CD14-positive monocyte (primary cell): ENCODE results near the gene KDF1. TPM values are rescaled to one million over a fixed set of nuclear protein-coding genes. Genes with fewer than 3 reads are reported as not detected.

ENCODE experiments used
- DNase-seq, 3 donors: peaks; one replicate each; pipeline ENCODE4 v3.0.0-alpha.2; 2011 to 2022
- H2AFZ ChIP-seq: 2 replicates; pipeline ENCODE4 v1.6.0; 2012; ENCODE audit warnings: mild to moderate bottlenecking, low read depth, low read length, inconsistent platforms; ENCODE audit not compliant: insufficient read depth, poor library complexity, severe bottlenecking
- H3K27ac ChIP-seq, 2 donors: 1 replicate in 1 of 2; 2 replicates in 1 of 2; pipeline ENCODE4 v1.5.1; 2012 to 2013; ENCODE audit warnings: low read length in 2 of 2, control low read depth in 1 of 2, inconsistent platforms in 1 of 2, low read depth in 1 of 2, mild to moderate bottlenecking in 1 of 2
- H3K27me3 ChIP-seq, 2 donors: one replicate each; pipeline versions ENCODE4 v1.6.0 to v1.6.1; 2011 to 2013; ENCODE audit warnings: low read length in 2 of 2; ENCODE audit not compliant: control insufficient read depth in 2 of 2, insufficient read depth in 2 of 2
- H3K36me3 ChIP-seq, 2 donors: replicated peaks in 1 of 2; 1 replicate in 1 of 2; 2 replicates in 1 of 2; pipeline versions ENCODE4 v1.5.1 to v1.6.1; 2012 to 2013; ENCODE audit warnings: low read length in 2 of 2, control low read depth in 1 of 2, inconsistent platforms in 1 of 2, mild to moderate bottlenecking in 1 of 2; ENCODE audit not compliant: insufficient read depth in 2 of 2, control insufficient read depth in 1 of 2
- H3K4me1 ChIP-seq, 2 donors: 1 replicate in 1 of 2; 2 replicates in 1 of 2; pipeline versions ENCODE4 v1.5.1 to v1.6.1; 2012 to 2013; ENCODE audit warnings: low read length in 2 of 2, control low read depth in 1 of 2, inconsistent platforms in 1 of 2, mild to moderate bottlenecking in 1 of 2, moderate library complexity in 1 of 2; ENCODE audit not compliant: insufficient read depth in 2 of 2, control insufficient read depth in 1 of 2
- H3K4me2 ChIP-seq: replicated peaks from 2 replicates; pipeline ENCODE3; 2012; ENCODE audit warnings: low read length, moderate library complexity, mild to moderate bottlenecking; ENCODE audit not compliant: poor library complexity, severe bottlenecking; ENCODE audit errors: extremely low read depth
- H3K4me3 ChIP-seq, 3 experiments: fragments of 200-600 bp in 1 of 3; sonication (generic) in 1 of 3; replicated peaks in 1 of 3; 1 replicate in 2 of 3; 2 replicates in 1 of 3; pipeline ENCODE4 v1.5.1; 2011 to 2013; ENCODE audit warnings: low read length in 3 of 3, mild to moderate bottlenecking in 3 of 3, control low read depth in 2 of 3, low read depth in 2 of 3, inconsistent platforms in 1 of 3, moderate library complexity in 1 of 3
- H3K79me2 ChIP-seq: 2 replicates; pipeline ENCODE4 v1.6.0; 2012; ENCODE audit warnings: mild to moderate bottlenecking, control low read depth, inconsistent platforms, low read length, moderate library complexity; ENCODE audit not compliant: insufficient read depth
- H3K9ac ChIP-seq: 2 replicates; pipeline ENCODE4 v1.6.0; 2017; ENCODE audit warnings: low read length, mild to moderate bottlenecking; ENCODE audit not compliant: insufficient read depth, poor library complexity, severe bottlenecking
- H3K9me3 ChIP-seq, 2 donors: replicated peaks in 1 of 2; 1 replicate in 1 of 2; 2 replicates in 1 of 2; pipeline versions ENCODE4 v1.5.1 to v1.6.1; 2012 to 2013; ENCODE audit warnings: low read length in 2 of 2, control low read depth in 1 of 2; ENCODE audit not compliant: control insufficient read depth in 1 of 2, insufficient read depth in 1 of 2
- H4K20me1 ChIP-seq: 2 replicates; pipeline ENCODE4 v1.6.0; 2012; ENCODE audit warnings: mild to moderate bottlenecking, low read length, control low read depth, moderate library complexity; ENCODE audit not compliant: insufficient read depth
- H3K27ac Mint-ChIP-seq, 7 donors: one replicate each; pipeline ENCODE4 v1.8.0; 2020; ENCODE audit warnings: mild to moderate bottlenecking in 7 of 7, mixed read lengths in 7 of 7, moderate library complexity in 6 of 7, inconsistent platforms in 2 of 7
- H3K27me3 Mint-ChIP-seq, 3 donors: one replicate each; pipeline ENCODE4 v1.8.0; 2021 to 2022; ENCODE audit warnings: low read depth in 3 of 3, mild to moderate bottlenecking in 3 of 3, mixed read lengths in 3 of 3, moderate library complexity in 3 of 3, inconsistent platforms in 1 of 3
- H3K36me3 Mint-ChIP-seq, 2 donors: one replicate each; pipeline ENCODE4 v1.8.0; 2020; ENCODE audit warnings: mixed read lengths in 2 of 2, inconsistent platforms in 1 of 2, mild to moderate bottlenecking in 1 of 2
- H3K4me1 Mint-ChIP-seq: one replicate; pipeline ENCODE4 v1.8.0; 2020; ENCODE audit warnings: mild to moderate bottlenecking, mixed read lengths
- H3K4me3 Mint-ChIP-seq, 2 donors: one replicate each; pipeline ENCODE4 v1.8.0; 2020; ENCODE audit warnings: mild to moderate bottlenecking in 2 of 2, mixed read lengths in 2 of 2, moderate library complexity in 1 of 2
- H3K9me3 Mint-ChIP-seq, 7 donors: one replicate each; pipeline ENCODE4 v1.8.0; 2020 to 2022; ENCODE audit warnings: mixed read lengths in 7 of 7, mild to moderate bottlenecking in 6 of 7, moderate library complexity in 6 of 7, inconsistent platforms in 2 of 7
- WGBS: methylation state at CpG from one replicate; pipeline ENCODE4 v1.1.5; 2013; ENCODE audit warnings: missing lambda C conversion rate; ENCODE audit not compliant: insufficient coverage; 5-methylcytosine and 5-hydroxymethylcytosine counted together
- intact Hi-C, 2 donors: fragments of 100-400 bp; cut with micrococcal nuclease; formaldehyde crosslinking; loops; one replicate each; pipeline versions ENCODE4 v1.15.0 to v1.15.1; 2023
- polyA plus RNA-seq, 3 donors: library from polyadenylated mRNA; depleted of rRNA in 1 of 3; unstranded in 2 of 3; stranded (reverse) in 1 of 3; fragments of 300-500 nt in 2 of 3; fragments of >200 nt in 1 of 3; fragmentation: Illumina TruSeq in 2 of 3; gene quantifications; 1 replicate in 2 of 3; 2 replicates in 1 of 3; pipeline ENCODE4 v1.2.3, GENCODE V29; 2012 to 2021
- TF ChIP-seq, protein P1 (sequence below): fragments of 200-600 bp; IDR thresholded peaks from one replicate; pipeline ENCODE4 v1.8.0; 2022; ENCODE audit warnings: antibody characterized with exemption, mild to moderate bottlenecking

KDF1 gene
- polyA plus RNA-seq, 3 donors: not detected

DNA sequence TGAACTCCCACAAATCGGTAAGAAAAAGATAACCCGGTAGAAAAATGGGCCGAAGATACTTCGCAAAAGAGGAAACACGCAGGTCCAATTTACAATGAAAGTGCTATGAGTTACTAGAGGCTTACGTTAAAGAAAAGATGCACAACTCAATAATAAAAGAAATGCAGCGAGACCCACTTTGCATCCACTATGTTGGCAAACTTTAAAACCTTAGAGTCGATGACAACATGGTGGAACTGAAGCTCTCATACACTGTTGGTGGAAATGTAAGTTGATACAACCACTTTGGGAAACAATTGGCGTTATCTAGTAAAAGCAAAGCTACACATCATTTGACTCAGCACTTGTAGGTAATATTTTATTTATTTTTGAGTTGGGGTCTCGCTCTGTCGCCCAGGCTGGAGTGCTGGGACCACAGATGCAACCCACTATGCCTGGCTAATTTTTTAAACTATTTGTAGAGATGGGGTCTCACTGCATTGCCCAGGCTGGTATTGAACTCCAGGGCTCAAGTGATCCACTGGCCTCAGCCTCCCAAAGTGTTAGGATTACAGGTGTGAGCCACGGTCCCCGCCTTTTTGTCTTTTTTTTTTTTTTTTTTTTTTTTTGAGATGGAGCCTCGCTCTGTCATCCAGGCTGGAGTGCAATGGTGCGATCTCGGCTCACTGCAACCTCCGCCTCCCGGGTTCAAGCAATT, 59.3 kb downstream of the KDF1 start:
- peak overlapping the region; percentile 96 to 99 (median 98) for H3K27ac Mint-ChIP-seq
- no peak for DNase-seq
- Histone ChIP-seq H3K9ac (peak overlapping the region; percentile 92), H3K79me2 (peaks cover 41% of the 10 kb centered on the region), H3K36me3 (peaks cover 13 to 19% of the 10 kb centered on the region in 2 donors), H3K4me1 (peaks cover 15 to 25% of the 10 kb centered on the region in 2 donors), H3K27me3 (no peaks in the 10 kb centered on the region), H3K4me2 (peak overlapping the region; percentile 83), H4K20me1 (peaks cover 20% of the 10 kb centered on the region), H3K9me3 (no peaks in the 10 kb centered on the region), H3K4me3 (peak overlapping the region; percentile 77 to 86 (median 82)), H2AFZ (peak overlapping the region; percentile 87), H3K27ac (peak overlapping the region in 1 of 2 donors; percentile 90)
- TF ChIP-seq, protein P1, sequence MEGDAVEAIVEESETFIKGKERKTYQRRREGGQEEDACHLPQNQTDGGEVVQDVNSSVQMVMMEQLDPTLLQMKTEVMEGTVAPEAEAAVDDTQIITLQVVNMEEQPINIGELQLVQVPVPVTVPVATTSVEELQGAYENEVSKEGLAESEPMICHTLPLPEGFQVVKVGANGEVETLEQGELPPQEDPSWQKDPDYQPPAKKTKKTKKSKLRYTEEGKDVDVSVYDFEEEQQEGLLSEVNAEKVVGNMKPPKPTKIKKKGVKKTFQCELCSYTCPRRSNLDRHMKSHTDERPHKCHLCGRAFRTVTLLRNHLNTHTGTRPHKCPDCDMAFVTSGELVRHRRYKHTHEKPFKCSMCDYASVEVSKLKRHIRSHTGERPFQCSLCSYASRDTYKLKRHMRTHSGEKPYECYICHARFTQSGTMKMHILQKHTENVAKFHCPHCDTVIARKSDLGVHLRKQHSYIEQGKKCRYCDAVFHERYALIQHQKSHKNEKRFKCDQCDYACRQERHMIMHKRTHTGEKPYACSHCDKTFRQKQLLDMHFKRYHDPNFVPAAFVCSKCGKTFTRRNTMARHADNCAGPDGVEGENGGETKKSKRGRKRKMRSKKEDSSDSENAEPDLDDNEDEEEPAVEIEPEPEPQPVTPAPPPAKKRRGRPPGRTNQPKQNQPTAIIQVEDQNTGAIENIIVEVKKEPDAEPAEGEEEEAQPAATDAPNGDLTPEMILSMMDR: no peak
- H3K4me1 Mint-ChIP-seq: peaks cover 21% of the 10 kb centered on the region
- H3K9me3 Mint-ChIP-seq: no peaks in the 10 kb centered on the region
- 0% methylated on average over 4 of the region's 18 CpGs for WGBS
- H3K36me3 Mint-ChIP-seq: peaks cover 20 to 29% of the 10 kb centered on the region in 2 donors
- H3K27me3 Mint-ChIP-seq: peaks cover 0 to 2% (median 0%) of the 10 kb centered on the region in 3 donors
- peak overlapping the region; percentile 94 to 99 for H3K4me3 Mint-ChIP-seq
- intact Hi-C loops: no loop called here

DNA sequence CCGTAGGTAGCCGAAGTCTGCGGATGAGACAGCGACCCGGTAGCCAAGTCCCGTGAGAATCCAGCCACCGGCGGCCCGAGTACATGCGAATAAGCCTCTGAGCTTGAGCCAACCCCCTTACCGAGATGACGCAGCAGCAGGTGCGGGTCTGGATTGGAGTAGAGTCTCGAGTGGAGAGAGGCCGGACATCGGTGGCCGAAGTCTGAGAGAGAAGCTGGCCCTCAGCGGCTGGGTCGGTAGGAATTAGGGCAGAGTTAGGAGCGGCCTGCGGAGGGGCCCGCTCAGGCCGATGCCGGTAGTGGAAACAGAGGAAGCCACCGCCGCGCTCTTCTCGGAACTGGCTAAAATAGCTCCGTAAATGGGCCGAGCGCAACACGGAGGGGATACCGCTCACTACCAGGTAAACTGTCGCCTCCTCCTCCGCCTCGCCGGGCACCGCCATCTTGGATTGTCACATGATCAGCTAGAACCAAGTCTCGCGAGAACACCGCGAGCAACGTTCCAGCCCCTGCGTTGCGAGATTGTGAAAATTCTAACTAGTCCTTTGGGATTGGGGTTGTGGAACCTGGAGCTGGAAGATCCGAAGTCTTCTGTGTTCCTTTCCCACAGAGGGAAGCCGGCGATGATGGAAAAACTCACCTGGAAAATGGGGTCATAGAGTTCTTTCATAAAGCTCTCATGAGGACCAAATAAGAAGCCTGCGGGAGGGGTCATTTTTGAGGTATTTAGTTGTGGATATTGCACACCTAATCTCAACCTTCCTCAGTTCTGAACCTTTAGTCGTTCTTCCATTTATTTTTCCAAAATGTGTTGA, 60.1 kb downstream of the KDF1 start, which contains the start of gene GPATCH3:
Gene GPATCH3, minus strand, starts transcription at position 467 of the 814 bp plus-strand sequence. Its CDS starts 25 bp downstream, at position 442.
- TF ChIP-seq, protein P1: no peak
- Histone ChIP-seq H3K27ac (peak within 1 kb of the TSS; percentile 90 to 96), H2AFZ (peak within 1 kb of the TSS; percentile 87), H3K4me2 (peak within 1 kb of the TSS; percentile 83), H3K9ac (peak within 1 kb of the TSS; percentile 92), H3K36me3 (peaks cover 19 to 27% of the 10 kb centered on the region in 2 donors), H4K20me1 (peaks cover 24% of the 10 kb centered on the region), H3K79me2 (peaks cover 44% of the 10 kb centered on the region), H3K4me3 (peak within 1 kb of the TSS; percentile 77 to 86 (median 82)), H3K9me3 (no peaks in the 10 kb centered on the region), H3K27me3 (no peaks in the 10 kb centered on the region), H3K4me1 (peaks cover 15 to 25% of the 10 kb centered on the region in 2 donors)
- Mint-ChIP-seq H3K27ac (peak within 1 kb of the TSS; percentile 96 to 99 (median 98)), H3K9me3 (no peaks in the 10 kb centered on the region), H3K4me1 (peaks cover 21% of the 10 kb centered on the region), H3K36me3 (peaks cover 26 to 37% of the 10 kb centered on the region in 2 donors), H3K27me3 (peaks cover 0 to 2% (median 0%) of the 10 kb centered on the region in 3 donors), H3K4me3 (peak within 1 kb of the TSS; percentile 94 to 99)
- DNase-seq: peak; percentile 85 to 92 (median 89)
- 0% methylated on average over 40 of the region's 50 CpGs for WGBS
- intact Hi-C loops: no loop called here
